Osteocyte (in vitro differentiated cells): ENCODE results near the gene FBXO3. TPM values are rescaled to one million over a fixed set of nuclear protein-coding genes. Genes with fewer than 3 reads are reported as not detected.

Experiments used
- DNase-seq: peaks from one replicate; pipeline ENCODE4 v3.0.0; 2021; ENCODE audit warnings: mixed read lengths; ENCODE audit not compliant: unreplicated experiment; ENCODE audit errors: extremely low spot score
- H3K27ac Mint-ChIP-seq: one replicate; pipeline ENCODE4 v1.8.0; 2021; ENCODE audit warnings: mild to moderate bottlenecking, mixed read lengths; ENCODE audit not compliant: unreplicated experiment
- H3K27me3 Mint-ChIP-seq: one replicate; pipeline ENCODE4 v1.8.0; 2021; ENCODE audit warnings: mixed read lengths; ENCODE audit not compliant: unreplicated experiment
- H3K36me3 Mint-ChIP-seq: one replicate; pipeline ENCODE4 v1.8.0; 2021; ENCODE audit warnings: mixed read lengths; ENCODE audit not compliant: unreplicated experiment
- H3K4me1 Mint-ChIP-seq: one replicate; pipeline ENCODE4 v1.8.0; 2021; ENCODE audit warnings: mixed read lengths; ENCODE audit not compliant: unreplicated experiment
- H3K4me3 Mint-ChIP-seq: one replicate; pipeline ENCODE4 v1.8.0; 2021; ENCODE audit warnings: mild to moderate bottlenecking, moderate library complexity, mixed read lengths; ENCODE audit not compliant: unreplicated experiment
- H3K9me3 Mint-ChIP-seq: one replicate; pipeline ENCODE4 v1.8.0; 2021; ENCODE audit warnings: mixed read lengths; ENCODE audit not compliant: unreplicated experiment
- CTCF ChIP-seq: fragments of 200-600 bp; sonication (generic); IDR thresholded peaks from 2 replicates; pipeline ENCODE4 v1.5.0; 2021; ENCODE audit warnings: antibody characterized with exemption, mild to moderate bottlenecking, moderate library complexity
- total RNA-seq: library from RNA; stranded (reverse); gene quantifications from 2 replicates; pipeline ENCODE4 v1.2.1, GENCODE V29; 2021

The FBXO3 gene
- total RNA-seq, 1 donor from 2014 or later, result 31.1 TPM

- DNase-seq, result no peak
- peak overlapping the region; percentile 65 for H3K4me3 Mint-ChIP-seq
- no peaks in the 10 kb centered on the region for H3K27me3 Mint-ChIP-seq
- peak overlapping the region; percentile 98 for H3K27ac Mint-ChIP-seq
- H3K4me1 Mint-ChIP-seq, result peaks cover 69% of the 10 kb centered on the region
- no peaks in the 10 kb centered on the region for H3K36me3 Mint-ChIP-seq
- TF ChIP-seq CTCF, result no peak
- H3K9me3 Mint-ChIP-seq, result peaks cover 3% of the 10 kb centered on the region
These were observed 83.1 kb downstream of the FBXO3 start for GRCh38 chr11:33691066-33691864.

Other genes with a start within 250 kb of the FBXO3 start
- gene C11orf91, start 73.7 kb downstream of the FBXO3 start, total RNA-seq, result 0.75 TPM in 1 of 2 replicates, not detected in the other
- 857 and 912 TPM in 2 replicates for gene CD59, start 38.1 kb downstream of the FBXO3 start, total RNA-seq
- 0.55 and 0.70 TPM in 2 replicates for gene LMO2, start 117.6 kb upstream of the FBXO3 start, total RNA-seq